GM19463 (cell line): ENCODE results near the gene LPAR3.
A peak's percentile ranks its signal among the peaks of the same experiment; 100 is the strongest.

Experiments used
- ATAC-seq: cut with Tn5 transposase; IDR thresholded peaks from one replicate; pipeline ENCODE4 v1.9.1; 2021; ENCODE audit warnings: mild to moderate bottlenecking, moderate library complexity; ENCODE audit not compliant: unreplicated experiment

LPAR3 gene

DNA sequence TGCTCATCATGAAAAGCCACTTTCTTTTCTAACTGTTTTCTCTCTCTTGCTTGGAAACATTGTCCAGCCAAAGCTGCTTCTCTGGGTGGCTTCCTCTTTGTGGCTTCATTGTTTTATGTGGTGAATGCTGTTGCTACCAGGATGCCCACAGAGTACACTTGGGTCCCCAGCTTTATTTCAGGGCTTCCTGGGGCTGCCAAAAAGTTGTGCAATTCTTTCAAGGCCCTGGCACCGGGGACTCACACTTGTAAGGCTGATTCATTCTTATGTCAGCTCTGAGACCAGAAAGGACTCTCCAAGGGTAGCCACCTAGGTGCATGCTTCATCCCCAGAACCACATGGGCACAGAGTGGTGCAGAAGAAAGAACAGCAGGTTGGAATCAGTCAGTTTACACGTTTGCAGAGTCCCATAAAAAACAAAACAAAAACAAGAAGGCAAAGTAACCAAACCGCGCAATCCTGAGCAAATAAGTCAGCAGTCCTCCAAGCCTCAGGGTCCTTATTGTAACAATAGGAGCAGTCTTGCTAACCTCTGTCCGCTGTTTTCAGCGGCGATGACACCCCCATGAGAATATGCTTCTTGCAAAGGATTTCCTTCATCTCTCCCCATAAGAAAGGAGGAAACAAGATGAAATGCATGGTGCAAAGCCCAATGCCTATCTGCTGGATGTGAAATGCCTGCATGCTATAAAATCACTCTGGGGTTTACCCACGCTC, 112.8 kb downstream of the LPAR3 start:
- no peak for ATAC-seq

DNA sequence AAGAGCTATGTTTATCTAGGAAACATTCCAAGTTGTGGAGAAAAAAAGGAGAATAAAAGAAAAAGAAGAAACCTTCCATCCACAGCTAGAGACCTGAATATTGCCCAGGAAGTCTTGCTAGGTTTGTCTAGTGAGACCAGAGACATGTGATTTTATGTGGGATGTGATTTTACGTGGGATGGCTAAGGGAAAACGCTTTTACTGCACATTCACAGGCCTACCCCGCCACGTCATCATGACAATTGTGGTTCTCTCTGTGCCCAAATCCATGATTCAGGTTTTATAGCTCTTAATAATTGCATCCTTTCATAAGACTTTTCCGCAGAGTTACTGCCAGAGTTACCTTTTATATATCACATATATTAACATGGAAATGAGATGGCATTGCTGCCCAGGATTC, 116.4 kb downstream of the LPAR3 start:
- no peak for ATAC-seq

- no peak for ATAC-seq
Observed at GRCh38 chr1:84775535-84775920, 117.5 kb downstream of the LPAR3 start.

GRCh38 chr1:84774669-84775534, 118.1 kb downstream of the LPAR3 start:
- ATAC-seq = no peak

- ATAC-seq = no peak
Observed at GRCh38 chr1:84773933-84774497, 119.0 kb downstream of the LPAR3 start.

DNA sequence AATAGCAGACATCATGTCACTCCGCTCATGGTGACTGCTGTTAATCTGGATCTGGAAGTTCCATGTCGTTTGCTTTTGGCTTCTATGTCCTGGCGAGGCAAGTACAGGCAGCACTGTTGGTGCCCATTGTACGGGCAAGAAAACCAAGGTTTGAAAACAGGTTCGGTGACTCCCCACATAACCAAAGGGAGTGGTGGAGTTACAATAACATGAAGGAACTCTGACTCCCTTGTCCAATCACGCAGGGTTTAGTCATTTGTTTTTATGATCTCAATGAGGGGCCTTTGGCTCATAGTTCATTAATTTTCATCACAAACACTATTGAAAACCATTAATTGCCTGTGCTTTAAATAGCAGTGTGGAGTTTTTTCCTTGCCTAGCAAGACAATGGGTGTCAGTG, 119.8 kb downstream of the LPAR3 start:
- ATAC-seq = no peak

DNA sequence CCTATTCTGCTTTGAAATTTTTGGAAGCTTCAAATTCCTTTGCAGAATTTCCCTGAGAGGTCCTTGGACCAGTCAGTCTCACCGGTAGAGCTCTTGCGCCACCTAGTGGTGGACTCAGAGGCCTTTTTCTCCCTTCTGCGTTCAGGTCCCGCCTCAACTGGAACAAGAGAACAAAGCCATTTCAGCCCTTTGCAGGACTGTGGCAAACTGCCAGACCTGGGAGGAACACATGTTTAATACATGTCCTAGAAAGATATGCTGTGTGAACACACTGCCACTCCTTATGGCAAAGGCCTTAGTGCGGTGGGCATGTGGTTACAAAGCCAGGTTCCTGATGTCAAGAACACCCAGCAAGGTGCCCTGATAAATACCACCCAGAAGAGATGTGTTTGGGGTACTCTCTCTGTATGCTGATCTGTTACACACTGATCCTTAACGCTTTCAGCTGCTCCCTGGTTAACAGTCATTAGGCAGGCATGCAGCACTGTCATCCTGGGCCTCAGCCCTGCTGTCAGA, 120.5 kb downstream of the LPAR3 start:
- ATAC-seq = peak; percentile 89

GRCh38 chr1:84771895-84772294, 121.1 kb downstream of the LPAR3 start:
- ATAC-seq = peak; percentile 12

GRCh38 chr1:84770481-84770880, 122.5 kb downstream of the LPAR3 start:
- ATAC-seq = no peak

DNA sequence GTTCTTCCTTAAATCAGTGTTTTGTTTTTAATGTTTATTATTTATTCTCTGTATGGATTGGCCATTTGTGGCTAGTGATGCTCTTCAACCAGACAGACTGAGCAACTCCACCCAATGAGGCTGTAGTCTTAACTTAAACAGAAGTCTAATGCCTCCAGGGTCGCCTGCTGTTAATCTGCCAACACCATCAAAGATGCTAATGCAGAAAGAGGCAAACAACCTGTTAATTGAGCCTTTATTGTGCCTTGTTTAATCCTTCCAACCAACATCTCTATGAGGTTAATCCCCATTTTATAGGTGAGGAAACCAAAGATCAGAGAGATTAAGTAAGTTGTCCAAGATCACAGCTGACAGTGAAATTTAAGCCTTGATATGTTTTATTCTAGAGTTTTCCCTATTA, 123.4 kb downstream of the LPAR3 start:
- ATAC-seq = no peak

DNA sequence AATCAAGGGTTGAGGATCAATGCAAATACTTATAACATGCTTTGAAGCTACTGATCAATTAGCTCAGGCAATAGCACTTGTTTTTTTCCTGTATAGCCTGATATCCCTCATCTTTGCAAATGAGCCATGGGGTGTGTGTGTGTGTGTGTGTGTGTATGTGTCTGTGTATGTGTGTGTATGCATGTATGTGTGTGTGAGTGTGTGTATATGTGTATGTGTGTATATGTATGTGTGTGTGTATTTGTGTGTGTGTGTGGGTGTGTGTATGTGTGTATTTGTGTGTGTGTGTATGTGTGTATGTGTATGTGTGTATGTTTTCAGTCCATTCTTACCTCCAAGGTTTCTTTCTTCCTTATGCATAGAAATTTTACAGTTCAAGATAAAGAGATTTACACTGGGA, 124.4 kb downstream of the LPAR3 start:
- no peak for ATAC-seq

DNA sequence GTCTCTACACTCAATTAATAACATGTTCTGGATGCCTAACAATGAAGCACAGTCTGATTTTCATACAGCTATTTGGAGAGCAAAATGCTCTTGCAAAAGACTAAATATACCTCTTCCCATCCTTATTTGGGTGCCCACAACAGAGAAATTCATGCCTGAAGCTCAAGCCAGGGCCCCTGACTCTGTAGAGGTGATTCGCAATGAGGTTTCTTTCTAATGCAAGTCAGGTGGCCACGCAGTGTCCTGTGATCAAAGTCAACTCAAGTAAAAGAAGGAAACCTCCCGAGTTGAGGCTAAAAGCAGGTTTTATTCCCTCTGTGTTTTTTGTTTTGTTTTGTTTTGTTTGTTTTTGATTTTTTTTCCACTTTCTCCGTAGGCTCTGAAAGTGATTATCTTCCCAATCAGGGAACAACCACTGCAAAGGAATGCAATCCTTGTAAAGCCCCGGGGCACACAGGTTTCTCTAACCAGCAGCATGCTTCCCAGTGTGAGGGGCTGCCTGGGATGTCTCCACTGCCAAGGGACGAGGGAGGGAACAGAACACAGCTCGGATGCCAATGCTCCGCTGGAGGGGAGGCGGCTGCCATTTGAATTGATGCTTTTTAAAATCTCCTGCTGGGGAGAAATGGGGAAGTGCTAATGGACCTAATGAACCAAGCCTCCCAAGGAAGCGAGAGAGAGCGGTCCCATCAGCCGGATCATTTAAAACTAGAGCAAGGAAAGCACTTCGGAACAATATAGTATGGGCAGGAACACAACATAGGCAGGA, 128.9 kb downstream of the LPAR3 start:
- ATAC-seq = no peak

DNA sequence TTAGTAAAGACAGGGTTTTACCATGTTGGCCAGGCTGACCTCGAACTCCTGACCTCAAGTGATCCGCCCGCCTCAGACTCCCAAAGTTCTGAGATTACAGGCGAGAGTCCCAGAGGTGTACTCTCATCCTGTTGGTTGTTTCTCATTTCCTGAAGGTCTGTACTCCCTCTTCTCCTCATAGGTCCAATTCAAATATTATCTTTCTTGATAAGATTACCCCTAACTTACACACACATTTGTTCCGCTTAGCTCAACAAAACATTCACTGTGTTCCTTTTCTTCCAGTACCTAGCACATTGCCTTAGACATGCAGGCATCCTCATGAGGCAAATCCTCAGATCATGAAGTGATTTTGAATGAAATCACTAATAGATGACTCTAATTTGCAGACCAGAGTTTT, 130.3 kb downstream of the LPAR3 start:
- ATAC-seq = no peak
